NCI-H460 (cell line): Measurements from ENCODE around the gene NRSN2. TPM values are rescaled to one million over a fixed set of nuclear protein-coding genes. Genes with fewer than 3 reads are reported as not detected.
A peak's percentile ranks its signal among the peaks of the same experiment; 100 is the strongest.
"Not testable (repeated sequence)": the region's sequence is repeated elsewhere in the genome, so short reads cannot be mapped to it uniquely, and the experiment has no call there.

Source experiments
- DNase-seq: peaks from one replicate; pipeline ENCODE4 v3.0.0-alpha.2; 2016; ENCODE audit warnings: low read depth; ENCODE audit errors: extremely low read depth
- total RNA-seq: library from RNA; depleted of rRNA; stranded (reverse); fragments of >200 nt; shearing (Covaris generic); gene quantifications from 2 replicates; pipeline ENCODE4 v1.2.3, GENCODE V29; 2014; rRNA removed

The NRSN2 gene
- total RNA-seq, 1 experiment from 2014 or later: 16.3 TPM

- no peak for DNase-seq
Measured at GRCh38 chr20:391041-391711, 44.3 kb downstream of the NRSN2 start.

DNA sequence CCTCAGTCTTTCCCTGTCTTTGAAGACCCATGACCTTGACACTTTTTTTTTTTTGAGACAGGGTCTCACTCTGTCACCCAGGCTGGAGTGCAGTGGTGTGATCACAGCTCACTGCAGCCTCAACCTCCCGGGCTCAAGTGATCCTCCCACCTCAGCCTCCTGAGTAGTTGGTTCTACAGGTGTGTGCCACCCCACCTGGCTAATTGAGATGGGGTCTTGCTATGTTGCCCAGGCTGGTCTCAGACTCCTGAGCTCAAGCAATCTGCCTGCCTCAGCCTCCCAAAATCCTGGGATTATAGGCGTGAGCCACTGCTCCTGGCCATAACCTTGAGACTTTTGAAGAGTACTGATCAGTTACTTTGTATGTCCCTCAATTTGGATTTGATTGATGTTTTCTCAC is 46.4 kb downstream of the NRSN2 start:
- not testable (repeated sequence) for DNase-seq

GRCh38 chr20:396252-396618 is 49.3 kb downstream of the NRSN2 start:
- no peak for DNase-seq

DNA sequence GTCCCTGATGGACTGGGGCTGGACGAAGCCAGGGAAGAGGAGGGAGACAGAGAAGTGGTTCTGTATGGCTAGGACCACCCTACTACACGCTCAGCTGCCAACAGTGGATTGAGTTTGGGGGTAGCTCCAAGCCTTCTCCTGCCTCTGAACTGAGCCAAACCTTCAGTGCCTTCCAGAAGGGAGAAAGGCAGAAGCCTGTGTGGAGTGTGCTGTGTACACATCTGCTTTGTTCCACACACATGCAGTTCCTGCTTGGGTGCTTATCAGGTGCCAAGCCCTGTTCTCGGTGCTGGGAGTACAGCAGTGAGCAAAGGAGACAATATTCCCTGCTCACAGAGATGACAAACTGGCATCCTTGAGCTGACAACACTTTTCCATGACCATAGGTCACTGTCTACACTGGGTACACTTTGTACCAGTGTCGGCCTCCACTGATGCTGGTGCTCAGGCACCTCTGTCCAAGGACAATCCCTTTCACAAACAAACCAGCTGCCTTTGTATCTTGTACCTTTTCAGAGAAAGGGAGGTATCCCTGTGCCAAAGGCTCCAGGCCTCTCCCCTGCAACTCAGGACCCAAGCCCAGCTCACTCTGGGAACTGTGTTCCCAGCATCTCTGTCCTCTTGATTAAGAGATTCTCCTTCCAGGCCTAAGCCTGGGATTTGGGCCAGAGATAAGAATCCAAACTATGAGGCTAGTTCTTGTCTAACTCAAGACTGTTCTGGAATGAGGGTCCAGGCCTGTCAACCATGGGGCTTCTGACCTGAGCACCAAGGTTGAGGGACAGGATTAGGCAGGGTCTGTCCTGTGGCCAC is 49.9 kb downstream of the NRSN2 start:
- no peak for DNase-seq

- no peak for DNase-seq
Measured at GRCh38 chr20:397432-398237, 50.7 kb downstream of the NRSN2 start.

DNA sequence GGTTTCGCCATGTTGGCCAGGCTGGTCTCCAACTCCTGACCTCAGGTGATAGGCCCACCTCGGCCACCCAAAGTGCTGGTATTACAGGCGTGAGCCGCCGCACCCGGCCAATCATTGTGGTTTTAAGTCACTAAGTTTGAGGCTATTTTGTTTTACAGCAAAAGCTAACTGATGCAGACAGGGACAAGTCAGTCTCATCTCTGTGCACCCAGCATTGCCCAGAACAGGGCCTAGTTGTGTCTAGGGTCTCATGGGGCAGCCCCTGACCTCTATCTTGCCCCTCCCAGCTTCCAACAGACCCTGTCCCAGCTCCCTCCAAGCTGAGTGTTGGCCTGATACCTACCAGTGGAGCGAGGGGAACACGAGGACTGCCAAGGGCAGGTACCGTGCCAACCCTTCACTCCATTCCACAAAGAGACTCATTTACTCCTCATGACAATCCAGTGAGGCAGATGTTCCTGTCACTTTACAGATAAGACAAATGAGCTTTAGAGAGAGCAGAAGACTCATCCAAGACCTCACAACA is 52.3 kb downstream of the NRSN2 start:
- DNase-seq: no peak

GRCh38 chr20:400128-400453 is 53.2 kb downstream of the NRSN2 start:
- DNase-seq: no peak

- no peak for DNase-seq
Measured at GRCh38 chr20:400454-401275, 53.8 kb downstream of the NRSN2 start.

DNA sequence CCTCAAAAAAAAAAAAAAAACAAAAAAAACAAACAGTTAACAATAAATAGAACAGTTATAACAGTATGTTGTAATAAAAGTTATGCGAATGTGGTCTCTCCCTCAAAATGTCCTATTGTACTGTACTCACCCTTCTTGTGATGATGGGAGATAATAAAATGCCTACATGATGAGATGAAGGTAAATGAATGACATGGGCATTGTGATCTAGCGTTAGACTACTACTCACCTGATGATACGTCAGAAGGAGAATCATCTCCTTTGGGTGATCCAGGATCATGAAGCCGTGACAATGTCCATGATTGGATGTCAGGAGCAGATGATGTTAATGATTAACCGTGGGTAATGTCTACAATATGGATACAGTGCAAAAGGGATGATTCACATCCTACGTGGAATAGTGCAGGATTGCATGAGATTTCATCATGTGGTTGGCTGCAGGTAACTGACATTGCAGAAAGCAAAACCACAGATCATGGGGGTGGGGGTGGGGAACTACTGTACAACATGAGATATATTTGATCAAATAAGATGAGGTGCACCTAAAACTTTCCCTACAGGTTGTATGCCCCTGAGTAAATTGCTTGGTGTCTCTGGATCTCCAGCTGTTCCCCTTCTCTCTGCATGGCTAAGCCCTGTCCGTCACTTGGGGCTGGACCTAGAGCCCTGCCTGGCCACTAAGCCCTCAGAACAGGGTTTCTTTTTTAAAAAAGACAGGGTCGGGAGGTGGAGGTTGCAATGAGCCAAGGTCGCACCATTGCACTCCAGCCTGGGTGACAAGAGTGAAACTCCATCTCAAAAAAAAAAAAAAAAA is 55.0 kb downstream of the NRSN2 start:
- DNase-seq: peak; percentile 85

DNA sequence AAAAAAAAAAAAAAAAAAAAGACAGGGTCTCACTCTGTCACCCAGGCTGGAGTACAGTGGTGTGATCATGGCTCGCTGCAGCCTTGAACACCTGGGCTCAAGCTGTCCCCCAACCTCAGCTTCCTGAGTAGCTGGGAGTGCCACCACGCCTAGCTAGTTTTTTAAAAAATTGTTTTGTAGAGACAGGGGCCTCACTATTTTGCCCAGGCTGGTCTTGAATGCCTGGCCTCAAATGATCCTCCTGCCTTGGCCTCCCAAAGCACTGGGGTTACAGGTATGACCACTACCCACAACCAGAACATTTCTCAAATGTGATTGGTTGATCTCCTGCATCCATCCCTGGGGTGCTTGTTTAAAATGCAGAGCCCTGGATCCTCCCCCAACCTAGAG is 55.6 kb downstream of the NRSN2 start:
- no peak for DNase-seq

GRCh38 chr20:402898-403581 is 56.1 kb downstream of the NRSN2 start:
- DNase-seq: no peak

DNA sequence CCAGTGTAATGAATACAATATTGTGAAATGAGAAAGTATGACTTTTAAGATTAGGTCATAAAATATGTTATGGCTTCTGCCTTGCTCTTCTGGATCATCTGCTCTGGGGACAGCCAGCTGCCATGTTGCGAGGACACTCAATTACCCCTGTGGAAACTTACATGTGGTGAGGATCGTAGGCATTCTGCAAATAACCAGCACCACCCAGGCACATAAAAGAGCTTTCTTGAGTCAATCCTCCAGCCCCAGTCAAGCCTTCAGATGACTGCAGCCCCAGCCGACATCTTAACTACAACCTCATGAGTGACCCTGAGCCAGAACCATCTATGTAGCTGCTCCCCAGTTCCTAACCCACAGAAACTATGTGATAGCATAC is 56.7 kb downstream of the NRSN2 start:
- no peak for DNase-seq

DNA sequence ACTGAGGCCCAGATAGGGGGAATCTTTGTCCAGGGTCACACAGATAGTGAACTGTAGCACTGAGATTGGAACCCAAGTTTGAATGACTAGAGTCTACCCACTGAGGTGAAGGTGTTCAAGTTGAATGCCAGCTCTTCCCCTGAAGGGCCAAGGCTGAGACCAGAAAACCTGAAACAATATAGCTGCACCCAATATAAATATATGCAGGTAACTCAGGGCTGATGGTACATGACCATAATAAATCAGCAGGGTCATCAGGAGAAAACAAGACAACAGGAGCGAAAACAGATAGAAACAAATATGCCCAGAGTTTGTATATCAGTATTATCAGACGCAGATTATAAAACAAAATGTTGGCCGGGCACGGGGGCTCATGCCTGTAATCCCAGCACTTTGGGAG is 57.2 kb downstream of the NRSN2 start:
- DNase-seq: no peak

Other genes starting within 250 kb of the NRSN2 start
- gene DEFB126, start 204.5 kb upstream of the NRSN2 start, total RNA-seq: not detected in 2 replicates
- gene DEFB127, start 189.7 kb upstream of the NRSN2 start, total RNA-seq: not detected in 2 replicates
- not detected in 2 replicates for gene DEFB128, start 157.4 kb upstream of the NRSN2 start, total RNA-seq
- gene DEFB129, start 119.9 kb upstream of the NRSN2 start, total RNA-seq: not detected in 2 replicates
- not detected in 2 replicates for gene DEFB132, start 89.4 kb upstream of the NRSN2 start, total RNA-seq
- gene C20orf96, start 56.4 kb upstream of the NRSN2 start, total RNA-seq: 1.0 and 3.4 TPM in 2 replicates
- gene ZCCHC3, start 49.5 kb upstream of the NRSN2 start, total RNA-seq: 18.8 and 20.9 TPM in 2 replicates
- gene SOX12, start 21.6 kb upstream of the NRSN2 start, total RNA-seq: 11.0 and 11.1 TPM in 2 replicates
- gene TRIB3, start 33.6 kb downstream of the NRSN2 start, total RNA-seq: 433 and 534 TPM in 2 replicates
- 211 and 227 TPM in 2 replicates for gene RBCK1, start 61.2 kb downstream of the NRSN2 start, total RNA-seq
- gene TBC1D20, start 115.4 kb downstream of the NRSN2 start, total RNA-seq: 24.6 and 27.5 TPM in 2 replicates
- 108 and 124 TPM in 2 replicates for gene CSNK2A1, start 196.7 kb downstream of the NRSN2 start, total RNA-seq